Epithelial cell of umbilical artery (primary cell): ENCODE measurements around the gene ADCK1. TPM values are rescaled to one million over a fixed set of nuclear protein-coding genes. Genes with fewer than 3 reads are reported as not detected.

Experiments used
- total RNA-seq: library from RNA; depleted of rRNA; stranded (reverse); fragments of >200 nt; gene quantifications from 2 replicates; pipeline ENCODE4 v1.2.3, GENCODE V29; 2014

Gene ADCK1, protein sequence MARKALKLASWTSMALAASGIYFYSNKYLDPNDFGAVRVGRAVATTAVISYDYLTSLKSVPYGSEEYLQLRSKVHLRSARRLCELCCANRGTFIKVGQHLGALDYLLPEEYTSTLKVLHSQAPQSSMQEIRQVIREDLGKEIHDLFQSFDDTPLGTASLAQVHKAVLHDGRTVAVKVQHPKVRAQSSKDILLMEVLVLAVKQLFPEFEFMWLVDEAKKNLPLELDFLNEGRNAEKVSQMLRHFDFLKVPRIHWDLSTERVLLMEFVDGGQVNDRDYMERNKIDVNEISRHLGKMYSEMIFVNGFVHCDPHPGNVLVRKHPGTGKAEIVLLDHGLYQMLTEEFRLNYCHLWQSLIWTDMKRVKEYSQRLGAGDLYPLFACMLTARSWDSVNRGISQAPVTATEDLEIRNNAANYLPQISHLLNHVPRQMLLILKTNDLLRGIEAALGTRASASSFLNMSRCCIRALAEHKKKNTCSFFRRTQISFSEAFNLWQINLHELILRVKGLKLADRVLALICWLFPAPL
- 2.3 and 2.6 TPM in 2 replicates for total RNA-seq

DNA sequence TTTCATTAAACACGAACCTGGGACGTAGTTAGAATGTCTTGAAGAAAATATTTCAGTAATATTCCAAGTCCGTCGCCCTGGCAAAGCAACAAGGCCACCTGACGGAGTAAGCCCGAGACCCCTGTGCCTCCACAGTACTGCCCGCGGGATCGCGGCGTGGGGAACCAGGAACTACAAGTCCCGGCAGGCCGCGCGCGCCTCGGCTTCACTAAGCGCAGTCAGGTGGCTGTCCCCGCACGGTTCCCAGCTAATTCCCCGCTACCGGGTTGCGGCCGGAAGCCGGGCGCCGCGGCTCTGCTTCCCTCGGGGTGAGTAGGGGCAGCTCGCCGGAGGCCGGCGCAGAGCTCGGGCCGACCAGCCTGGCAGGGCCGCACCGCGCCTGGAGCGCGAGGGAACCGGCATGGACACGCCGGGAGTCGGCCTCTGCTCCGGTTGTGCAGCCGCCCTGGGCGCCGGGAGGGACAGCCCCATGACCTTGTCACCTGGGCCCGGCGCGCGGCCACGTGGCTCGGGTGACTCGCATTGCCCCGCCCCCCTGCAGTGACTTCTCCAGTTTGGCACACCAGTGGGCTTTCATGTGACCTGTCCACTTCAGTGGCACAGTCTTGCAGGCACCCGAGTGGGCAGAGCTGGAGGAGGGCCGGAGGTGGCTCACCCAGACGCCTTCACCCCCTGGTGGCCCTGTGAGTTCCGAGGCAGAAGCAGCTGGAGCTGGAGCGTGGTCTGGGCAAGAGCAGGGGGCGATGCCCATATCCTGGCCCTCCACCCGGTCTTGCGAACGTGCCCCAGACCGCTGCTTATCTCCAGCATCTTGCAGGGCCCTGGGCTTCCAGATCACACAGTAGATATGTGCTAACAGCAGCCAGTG, at the start of gene ADCK1:
Gene ADCK1, plus strand, starts transcription at position 247 of the 868 bp plus-strand sequence. CDS start 18,870 bp downstream, outside the sequence.

DNA sequence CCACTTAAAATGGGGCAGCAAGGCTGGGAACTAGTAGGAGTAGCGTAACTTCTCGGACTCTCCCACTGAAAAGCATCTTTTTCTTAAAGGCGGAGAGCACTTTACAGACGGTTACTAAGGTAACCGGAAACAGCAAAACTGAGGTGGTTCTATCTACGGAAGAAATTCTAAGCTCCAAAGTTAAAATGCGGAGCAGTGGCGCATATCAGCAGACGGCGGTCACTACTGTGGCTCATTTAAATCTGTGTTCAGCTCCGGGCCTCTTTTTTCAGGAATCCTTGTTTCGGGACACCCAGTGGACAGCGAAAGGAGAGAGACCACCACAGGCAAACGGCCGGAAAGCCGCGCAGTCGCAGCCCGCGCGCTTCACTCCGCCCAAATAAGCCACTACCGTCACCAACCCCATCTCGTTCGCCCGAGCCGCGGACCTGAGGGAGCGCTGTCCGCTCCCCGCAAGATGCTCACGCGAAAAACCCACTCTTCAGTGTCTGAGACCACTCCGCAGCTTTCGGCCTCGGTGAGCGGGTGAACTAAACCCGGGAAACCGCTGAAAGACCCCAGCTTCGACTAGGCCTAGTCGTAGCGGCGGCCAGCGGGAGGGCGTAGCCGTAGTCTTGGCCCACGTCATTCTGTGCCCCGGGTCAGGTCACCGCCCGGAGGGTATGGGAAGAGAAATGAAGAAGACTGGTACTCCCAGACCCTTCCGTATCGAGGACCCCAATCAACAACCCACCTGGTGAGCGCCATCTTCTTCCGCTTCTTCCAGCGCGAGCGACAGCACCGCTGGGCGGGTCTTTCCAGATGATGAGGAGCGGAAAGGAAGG, 39.3 kb upstream of the ADCK1 start, which contains the start of gene SNW1:
Gene SNW1, minus strand, starts transcription at position 776 of the 824 bp plus-strand sequence. Its CDS starts 29 bp downstream, at position 747.

Other genes starting within 250 kb of the ADCK1 start
- gene SPTLC2, start 183.5 kb upstream of the ADCK1 start, total RNA-seq = 49.4 and 93.5 TPM in 2 replicates
- gene ALKBH1, start 92.1 kb upstream of the ADCK1 start, total RNA-seq = 11.2 and 13.6 TPM in 2 replicates
- 246 and 297 TPM in 2 replicates for gene SLIRP, start 92.0 kb upstream of the ADCK1 start, total RNA-seq
- 53.3 and 64.7 TPM in 2 replicates for gene SNW1, start 39.0 kb upstream of the ADCK1 start, total RNA-seq